GM19438 (cell line): Measurements from ENCODE around the gene ADCY9.

Source experiments
- ATAC-seq: cut with Tn5 transposase; IDR thresholded peaks from one replicate; pipeline ENCODE4 v1.9.1; 2021; ENCODE audit warnings: low read depth; ENCODE audit not compliant: unreplicated experiment

Gene ADCY9

GRCh38 chr16:4009177-4009576, 107.1 kb downstream of the ADCY9 start:
- no peak for ATAC-seq

GRCh38 chr16:4008116-4008515, 108.1 kb downstream of the ADCY9 start:
- no peak for ATAC-seq

GRCh38 chr16:4006397-4006999, 109.7 kb downstream of the ADCY9 start:
- no peak for ATAC-seq

GRCh38 chr16:4005731-4006130, 110.5 kb downstream of the ADCY9 start:
- no peak for ATAC-seq

- no peak for ATAC-seq
These were observed 111.0 kb downstream of the ADCY9 start for GRCh38 chr16:4005281-4005680.

GRCh38 chr16:4004206-4004605, 112.0 kb downstream of the ADCY9 start:
- no peak for ATAC-seq

GRCh38 chr16:4003576-4003975, 112.7 kb downstream of the ADCY9 start:
- ATAC-seq: no peak

GRCh38 chr16:4003166-4003565, 113.1 kb downstream of the ADCY9 start:
- no peak for ATAC-seq

GRCh38 chr16:4002121-4002520, 114.1 kb downstream of the ADCY9 start:
- ATAC-seq: no peak

- ATAC-seq: no peak
These were observed 116.5 kb downstream of the ADCY9 start for GRCh38 chr16:3999479-4000325.

- ATAC-seq: no peak
These were observed 117.3 kb downstream of the ADCY9 start for GRCh38 chr16:3998793-3999478.

- no peak for ATAC-seq
These were observed 118.9 kb downstream of the ADCY9 start for GRCh38 chr16:3997231-3997841.

- ATAC-seq: no peak
These were observed 121.2 kb downstream of the ADCY9 start for GRCh38 chr16:3995001-3995400.

GRCh38 chr16:3993052-3993785, 123.0 kb downstream of the ADCY9 start:
- no peak for ATAC-seq

GRCh38 chr16:3992297-3993051, 123.8 kb downstream of the ADCY9 start:
- no peak for ATAC-seq

GRCh38 chr16:3988824-3989223, 127.4 kb downstream of the ADCY9 start:
- ATAC-seq: no peak

GRCh38 chr16:3988011-3988410, 128.2 kb downstream of the ADCY9 start:
- no peak for ATAC-seq

GRCh38 chr16:3987231-3987630, 129.0 kb downstream of the ADCY9 start:
- no peak for ATAC-seq

- ATAC-seq: no peak
These were observed 130.1 kb downstream of the ADCY9 start for GRCh38 chr16:3986235-3986544.
